Epithelial cell of prostate (primary cell): ENCODE measurements around the gene ZNF778.

ENCODE experiments used
- DNase-seq: peaks from one replicate; pipeline ENCODE4 v3.0.0-alpha.2; 2011; ENCODE audit warnings: low read depth, low spot score
- H3K27ac ChIP-seq: fragments of 450-650 bp; 2 replicates; pipeline ENCODE4 v1.5.1; 2017; ENCODE audit warnings: mild to moderate bottlenecking

The ZNF778 gene

GRCh38 chr16:89217388-89218191 is at the start of gene ZNF778:
Gene ZNF778 (plus strand): TSS chr16:89217703. CDS start chr16:89221128, 3,425 bp downstream.
- DNase-seq = peak; percentile 40
- peak within 1 kb of the TSS; percentile 87 for H3K27ac ChIP-seq

- DNase-seq = no peak
Measured at GRCh38 chr16:89168381-89169189, 48.9 kb upstream of the ZNF778 start.

GRCh38 chr16:89169778-89170177 is 47.7 kb upstream of the ZNF778 start:
- H3K27ac ChIP-seq = no peak overlapping the region

More at GRCh38 chr16:89168381-89169189, 48.9 kb upstream of the ZNF778 start:
- no peak overlapping the region for H3K27ac ChIP-seq

GRCh38 chr16:89170346-89171215 is 46.9 kb upstream of the ZNF778 start:
- DNase-seq = no peak
- no peak overlapping the region for H3K27ac ChIP-seq

More at GRCh38 chr16:89169778-89170177, 47.7 kb upstream of the ZNF778 start:
- DNase-seq = no peak

- no peak within 1 kb of the TSS for H3K27ac ChIP-seq
- DNase-seq = peak; percentile 79
Measured at GRCh38 chr16:89171216-89172170, 46.0 kb upstream of the ZNF778 start, which contains the start of gene CDH15. Gene CDH15 (plus strand): TSS chr16:89171748. CDS start chr16:89171832, 84 bp downstream.

- no peak overlapping the region for H3K27ac ChIP-seq
- no peak for DNase-seq
Measured at GRCh38 chr16:89172171-89172527, 45.4 kb upstream of the ZNF778 start.

- H3K27ac ChIP-seq = no peak overlapping the region
- no peak for DNase-seq
Measured at GRCh38 chr16:89172528-89173173, 44.9 kb upstream of the ZNF778 start.

- no peak for DNase-seq
- H3K27ac ChIP-seq = no peak overlapping the region
Measured at GRCh38 chr16:89173174-89173921, 44.2 kb upstream of the ZNF778 start.

GRCh38 chr16:89174055-89174827 is 43.3 kb upstream of the ZNF778 start:
- DNase-seq = no peak
- no peak overlapping the region for H3K27ac ChIP-seq

GRCh38 chr16:89174877-89175276 is 42.6 kb upstream of the ZNF778 start:
- no peak for DNase-seq
- H3K27ac ChIP-seq = no peak overlapping the region

GRCh38 chr16:89175280-89176146 is 42.0 kb upstream of the ZNF778 start:
- no peak for DNase-seq
- no peak overlapping the region for H3K27ac ChIP-seq

- no peak for DNase-seq
- H3K27ac ChIP-seq = no peak overlapping the region
Measured at GRCh38 chr16:89176147-89176690, 41.3 kb upstream of the ZNF778 start.

- H3K27ac ChIP-seq = no peak overlapping the region
- DNase-seq = no peak
Measured at GRCh38 chr16:89176717-89177116, 40.8 kb upstream of the ZNF778 start.

- no peak overlapping the region for H3K27ac ChIP-seq
Measured at GRCh38 chr16:89177501-89177900, 40.0 kb upstream of the ZNF778 start.

GRCh38 chr16:89178453-89179147 is 38.9 kb upstream of the ZNF778 start:
- no peak overlapping the region for H3K27ac ChIP-seq
- DNase-seq = no peak

More at GRCh38 chr16:89177501-89177900, 40.0 kb upstream of the ZNF778 start:
- no peak for DNase-seq

- no peak for DNase-seq
- H3K27ac ChIP-seq = no peak overlapping the region
Measured at GRCh38 chr16:89179148-89179484, 38.4 kb upstream of the ZNF778 start.
